Muscle layer of duodenum (tissue), 2 donors: ENCODE results near the gene NID2.

Source experiments
- H3K27ac ChIP-seq: one replicate; pipeline ENCODE4 v1.7.0; 2013; ENCODE audit warnings: mild to moderate bottlenecking, low read length
- H3K27me3 ChIP-seq: one replicate; pipeline ENCODE4 v1.7.0; 2013; ENCODE audit warnings: low read depth, mild to moderate bottlenecking, control low read depth, low read length
- H3K36me3 ChIP-seq, 2 donors: one replicate each; pipeline ENCODE4 v1.7.0; 2013; ENCODE audit warnings: low read length in 2 of 2, control low read depth in 1 of 2, mild to moderate bottlenecking in 1 of 2; ENCODE audit not compliant: insufficient read depth in 2 of 2, control insufficient read depth in 1 of 2
- H3K4me1 ChIP-seq, 2 donors: one replicate each; pipeline ENCODE4 v1.7.0; 2013; ENCODE audit warnings: low read length in 2 of 2, mild to moderate bottlenecking in 2 of 2, control low read depth in 1 of 2, moderate library complexity in 1 of 2; ENCODE audit not compliant: insufficient read depth in 2 of 2, control insufficient read depth in 1 of 2
- H3K4me3 ChIP-seq, 2 donors: one replicate each; pipeline ENCODE4 v1.7.0; 2013; ENCODE audit warnings: low read length in 2 of 2, low read depth in 1 of 2, mild to moderate bottlenecking in 1 of 2
- H3K9me3 ChIP-seq, 2 donors: one replicate each; pipeline ENCODE4 v1.7.0; 2013; ENCODE audit warnings: low read length in 2 of 2, control low read depth in 1 of 2, mild to moderate bottlenecking in 1 of 2; ENCODE audit not compliant: control insufficient read depth in 1 of 2
- donor health status: healthy.

The NID2 gene

GRCh38 chr14:52078095-52078531 is 9.3 kb upstream of the NID2 start:
- H3K4me3 ChIP-seq = no peak overlapping the region

GRCh38 chr14:52077256-52077979 is 8.6 kb upstream of the NID2 start:
- no peak overlapping the region for H3K4me3 ChIP-seq
- no peak overlapping the region for H3K27ac ChIP-seq
- H3K9me3 ChIP-seq = no peaks in the 10 kb centered on the region
- no peaks in the 10 kb centered on the region for H3K36me3 ChIP-seq
- H3K27me3 ChIP-seq = no peaks in the 10 kb centered on the region
- H3K4me1 ChIP-seq = no peaks in the 10 kb centered on the region

More at GRCh38 chr14:52078095-52078531, 9.3 kb upstream of the NID2 start:
- H3K36me3 ChIP-seq = no peaks in the 10 kb centered on the region
- no peaks in the 10 kb centered on the region for H3K9me3 ChIP-seq
- no peaks in the 10 kb centered on the region for H3K4me1 ChIP-seq
- no peak overlapping the region for H3K27ac ChIP-seq
- no peaks in the 10 kb centered on the region for H3K27me3 ChIP-seq

GRCh38 chr14:52076334-52076733 is 7.5 kb upstream of the NID2 start:
- no peaks in the 10 kb centered on the region for H3K36me3 ChIP-seq
- H3K4me1 ChIP-seq = peaks cover 0 to 3% of the 10 kb centered on the region in 2 donors
- H3K4me3 ChIP-seq = no peak overlapping the region
- H3K9me3 ChIP-seq = no peaks in the 10 kb centered on the region
- no peak overlapping the region for H3K27ac ChIP-seq
- no peaks in the 10 kb centered on the region for H3K27me3 ChIP-seq

GRCh38 chr14:52075371-52075770 is 6.5 kb upstream of the NID2 start:
- no peaks in the 10 kb centered on the region for H3K36me3 ChIP-seq
- H3K4me3 ChIP-seq = no peak overlapping the region
- H3K27me3 ChIP-seq = no peaks in the 10 kb centered on the region
- no peak overlapping the region for H3K27ac ChIP-seq
- H3K4me1 ChIP-seq = peaks cover 0 to 5% of the 10 kb centered on the region in 2 donors
- H3K9me3 ChIP-seq = no peaks in the 10 kb centered on the region

DNA sequence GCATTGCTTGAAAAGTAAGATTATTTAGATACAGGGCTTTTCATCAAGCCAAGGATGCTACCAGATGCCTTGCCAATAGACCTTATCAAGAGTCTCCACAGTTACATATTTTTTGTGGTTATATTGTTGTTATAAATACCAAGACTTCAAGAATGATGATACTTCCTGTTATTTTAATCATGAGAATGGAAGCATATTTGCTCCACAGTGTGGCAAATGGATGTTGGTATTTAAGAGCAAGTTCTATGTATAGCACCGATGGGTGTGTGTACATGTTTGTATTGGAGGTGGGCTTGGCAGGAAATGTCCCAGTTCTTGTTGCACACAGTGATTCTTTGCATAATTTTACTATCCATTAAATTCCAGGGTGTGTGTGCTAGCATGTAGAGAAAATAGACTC is 4.4 kb upstream of the NID2 start:
- Histone ChIP-seq H3K9me3 (no peaks in the 10 kb centered on the region), H3K27me3 (peaks cover 5% of the 10 kb centered on the region), H3K36me3 (no peaks in the 10 kb centered on the region), H3K27ac (no peak overlapping the region), H3K4me3 (no peak overlapping the region), H3K4me1 (peaks cover 0 to 9% of the 10 kb centered on the region in 2 donors)

GRCh38 chr14:52072266-52072780 is 3.5 kb upstream of the NID2 start:
- H3K4me3 ChIP-seq = no peak overlapping the region
- H3K27me3 ChIP-seq = peaks cover 10% of the 10 kb centered on the region
- peaks cover 0 to 16% of the 10 kb centered on the region in 2 donors for H3K4me1 ChIP-seq
- no peak overlapping the region for H3K27ac ChIP-seq
- H3K9me3 ChIP-seq = no peaks in the 10 kb centered on the region
- no peaks in the 10 kb centered on the region for H3K36me3 ChIP-seq

GRCh38 chr14:52071675-52072074 is 2.8 kb upstream of the NID2 start:
- Histone ChIP-seq H3K36me3 (no peaks in the 10 kb centered on the region), H3K4me3 (no peak overlapping the region), H3K9me3 (no peaks in the 10 kb centered on the region), H3K27me3 (peaks cover 10% of the 10 kb centered on the region), H3K27ac (no peak overlapping the region), H3K4me1 (peaks cover 0 to 21% of the 10 kb centered on the region in 2 donors)

GRCh38 chr14:52070051-52070431 is 1.2 kb upstream of the NID2 start:
- Histone ChIP-seq H3K4me3 (peak overlapping the region; percentile 71 to 91), H3K27me3 (peaks cover 10% of the 10 kb centered on the region), H3K4me1 (peaks cover 0 to 22% of the 10 kb centered on the region in 2 donors), H3K36me3 (no peaks in the 10 kb centered on the region), H3K27ac (peak overlapping the region; percentile 31), H3K9me3 (no peaks in the 10 kb centered on the region)

GRCh38 chr14:52069307-52070050 is 620 bp upstream of the NID2 start:
- H3K9me3 ChIP-seq = no peaks in the 10 kb centered on the region
- H3K36me3 ChIP-seq = no peaks in the 10 kb centered on the region
- peaks cover 10% of the 10 kb centered on the region for H3K27me3 ChIP-seq
- peak overlapping the region; percentile 31 for H3K27ac ChIP-seq
- peak overlapping the region; percentile 71 to 91 for H3K4me3 ChIP-seq
- H3K4me1 ChIP-seq = peaks cover 0 to 22% of the 10 kb centered on the region in 2 donors

GRCh38 chr14:52067873-52068614 is 815 bp downstream of the NID2 start:
- no peaks in the 10 kb centered on the region for H3K36me3 ChIP-seq
- peaks cover 10% of the 10 kb centered on the region for H3K27me3 ChIP-seq
- H3K4me1 ChIP-seq = peaks cover 4 to 29% of the 10 kb centered on the region in 2 donors
- H3K4me3 ChIP-seq = peak overlapping the region; percentile 71 to 91
- H3K27ac ChIP-seq = peak overlapping the region; percentile 51
- H3K9me3 ChIP-seq = no peaks in the 10 kb centered on the region

GRCh38 chr14:52064174-52064573 is 4.7 kb downstream of the NID2 start:
- Histone ChIP-seq H3K36me3 (no peaks in the 10 kb centered on the region), H3K9me3 (no peaks in the 10 kb centered on the region), H3K27me3 (peaks cover 5% of the 10 kb centered on the region), H3K4me1 (peaks cover 12 to 58% of the 10 kb centered on the region in 2 donors), H3K27ac (no peak overlapping the region), H3K4me3 (no peak overlapping the region)
